ENCODE measurements around the gene CNTNAP2.

The CNTNAP2 gene

GRCh38 chr7:147833970-147834369 is 1717.4 kb downstream of the CNTNAP2 start:
- Histone ChIP-seq H3K27ac (ENCODE audit: insufficient read depth, low read depth, low read length, poor library complexity, severe bottlenecking) (no peak overlapping the region), H3K27me3 (ENCODE audit: control insufficient read depth, insufficient read depth, low read length, poor library complexity, severe bottlenecking) (no peaks in the 10 kb centered on the region), H3K36me3 (ENCODE audit: control insufficient read depth, insufficient read depth, low read length) (no peaks in the 10 kb centered on the region), H3K4me1 (ENCODE audit: control insufficient read depth, insufficient read depth, low read length) (no peaks in the 10 kb centered on the region), H3K4me3 (ENCODE audit: insufficient read depth, low read depth, low read length) (no peak overlapping the region), H3K9me3 (ENCODE audit: control insufficient read depth, low read length) (no peaks in the 10 kb centered on the region)
- WGBS, 2 experiments: 94 to 97% methylated on average over 1 of the region's 1 CpG

- Histone ChIP-seq H3K36me3 (ENCODE audit: control insufficient read depth, insufficient read depth, low read length) (no peaks in the 10 kb centered on the region), H3K4me1 (ENCODE audit: control insufficient read depth, insufficient read depth, low read length) (no peaks in the 10 kb centered on the region), H3K4me3 (ENCODE audit: insufficient read depth, low read depth, low read length) (no peak overlapping the region), H3K27me3 (ENCODE audit: control insufficient read depth, insufficient read depth, low read length, poor library complexity, severe bottlenecking) (no peaks in the 10 kb centered on the region), H3K27ac (ENCODE audit: insufficient read depth, low read depth, low read length, poor library complexity, severe bottlenecking) (no peak overlapping the region), H3K9me3 (ENCODE audit: control insufficient read depth, low read length) (no peaks in the 10 kb centered on the region)
Observed at GRCh38 chr7:147852833-147853232, 1736.2 kb downstream of the CNTNAP2 start.

GRCh38 chr7:147857152-147858140 is 1740.8 kb downstream of the CNTNAP2 start:
- 91% methylated on average over 7 of the region's 8 CpGs for WGBS, 2 experiments
- H3K4me3 ChIP-seq (ENCODE audit: insufficient read depth, low read depth, low read length): no peak overlapping the region
- no peaks in the 10 kb centered on the region for H3K36me3 ChIP-seq (ENCODE audit: control insufficient read depth, insufficient read depth, low read length)

GRCh38 chr7:147858421-147858820 is 1741.8 kb downstream of the CNTNAP2 start:
- no peak overlapping the region for H3K4me3 ChIP-seq (ENCODE audit: insufficient read depth, low read depth, low read length)
- H3K4me1 ChIP-seq (ENCODE audit: control insufficient read depth, insufficient read depth, low read length): no peaks in the 10 kb centered on the region
- no peak overlapping the region for H3K27ac ChIP-seq (ENCODE audit: insufficient read depth, low read depth, low read length, poor library complexity, severe bottlenecking)
- no peaks in the 10 kb centered on the region for H3K27me3 ChIP-seq (ENCODE audit: control insufficient read depth, insufficient read depth, low read length, poor library complexity, severe bottlenecking)
- WGBS, 2 experiments: 91 to 93% methylated on average over 3 of the region's 3 CpGs
- no peaks in the 10 kb centered on the region for H3K36me3 ChIP-seq (ENCODE audit: control insufficient read depth, insufficient read depth, low read length)
- no peaks in the 10 kb centered on the region for H3K9me3 ChIP-seq (ENCODE audit: control insufficient read depth, low read length)

More at GRCh38 chr7:147857152-147858140, 1740.8 kb downstream of the CNTNAP2 start:
- no peaks in the 10 kb centered on the region for H3K9me3 ChIP-seq (ENCODE audit: control insufficient read depth, low read length)
- H3K27ac ChIP-seq (ENCODE audit: insufficient read depth, low read depth, low read length, poor library complexity, severe bottlenecking): no peak overlapping the region
- no peaks in the 10 kb centered on the region for H3K27me3 ChIP-seq (ENCODE audit: control insufficient read depth, insufficient read depth, low read length, poor library complexity, severe bottlenecking)
- no peaks in the 10 kb centered on the region for H3K4me1 ChIP-seq (ENCODE audit: control insufficient read depth, insufficient read depth, low read length)

- no peak overlapping the region for H3K4me3 ChIP-seq (ENCODE audit: insufficient read depth, low read depth, low read length)
- no peaks in the 10 kb centered on the region for H3K27me3 ChIP-seq (ENCODE audit: control insufficient read depth, insufficient read depth, low read length, poor library complexity, severe bottlenecking)
- WGBS, 2 experiments: 97 to 100% methylated on average over 2 to 4 of the region's 4 CpGs
- no peaks in the 10 kb centered on the region for H3K9me3 ChIP-seq (ENCODE audit: control insufficient read depth, low read length)
- H3K27ac ChIP-seq (ENCODE audit: insufficient read depth, low read depth, low read length, poor library complexity, severe bottlenecking): no peak overlapping the region
- H3K36me3 ChIP-seq (ENCODE audit: control insufficient read depth, insufficient read depth, low read length): no peaks in the 10 kb centered on the region
- no peaks in the 10 kb centered on the region for H3K4me1 ChIP-seq (ENCODE audit: control insufficient read depth, insufficient read depth, low read length)
Observed at GRCh38 chr7:147859033-147859432, 1742.4 kb downstream of the CNTNAP2 start.

GRCh38 chr7:147859486-147859885 is 1742.9 kb downstream of the CNTNAP2 start:
- H3K4me1 ChIP-seq (ENCODE audit: control insufficient read depth, insufficient read depth, low read length): no peaks in the 10 kb centered on the region
- no peaks in the 10 kb centered on the region for H3K36me3 ChIP-seq (ENCODE audit: control insufficient read depth, insufficient read depth, low read length)
- H3K4me3 ChIP-seq (ENCODE audit: insufficient read depth, low read depth, low read length): no peak overlapping the region
- no peaks in the 10 kb centered on the region for H3K9me3 ChIP-seq (ENCODE audit: control insufficient read depth, low read length)
- no peak overlapping the region for H3K27ac ChIP-seq (ENCODE audit: insufficient read depth, low read depth, low read length, poor library complexity, severe bottlenecking)
- H3K27me3 ChIP-seq (ENCODE audit: control insufficient read depth, insufficient read depth, low read length, poor library complexity, severe bottlenecking): no peaks in the 10 kb centered on the region

- H3K4me3 ChIP-seq (ENCODE audit: insufficient read depth, low read depth, low read length): no peak overlapping the region
- H3K36me3 ChIP-seq (ENCODE audit: control insufficient read depth, insufficient read depth, low read length): no peaks in the 10 kb centered on the region
- H3K27ac ChIP-seq (ENCODE audit: insufficient read depth, low read depth, low read length, poor library complexity, severe bottlenecking): no peak overlapping the region
- H3K9me3 ChIP-seq (ENCODE audit: control insufficient read depth, low read length): no peaks in the 10 kb centered on the region
- no peaks in the 10 kb centered on the region for H3K27me3 ChIP-seq (ENCODE audit: control insufficient read depth, insufficient read depth, low read length, poor library complexity, severe bottlenecking)
- 88% methylated on average over 1 of the region's 1 CpG; no CpG with 5 or more reads in 1 of the 2 experiments for WGBS, 2 experiments
- H3K4me1 ChIP-seq (ENCODE audit: control insufficient read depth, insufficient read depth, low read length): no peaks in the 10 kb centered on the region
Observed at GRCh38 chr7:147861058-147861716, 1744.6 kb downstream of the CNTNAP2 start.

- Histone ChIP-seq H3K9me3 (ENCODE audit: control insufficient read depth, low read length) (no peaks in the 10 kb centered on the region), H3K27ac (ENCODE audit: insufficient read depth, low read depth, low read length, poor library complexity, severe bottlenecking) (no peak overlapping the region), H3K27me3 (ENCODE audit: control insufficient read depth, insufficient read depth, low read length, poor library complexity, severe bottlenecking) (no peaks in the 10 kb centered on the region), H3K4me3 (ENCODE audit: insufficient read depth, low read depth, low read length) (no peak overlapping the region), H3K4me1 (ENCODE audit: control insufficient read depth, insufficient read depth, low read length) (no peaks in the 10 kb centered on the region), H3K36me3 (ENCODE audit: control insufficient read depth, insufficient read depth, low read length) (no peaks in the 10 kb centered on the region)
- 82 to 98% methylated on average over 5 to 6 of the region's 6 CpGs for WGBS, 2 experiments
Observed at GRCh38 chr7:147861945-147862344, 1745.3 kb downstream of the CNTNAP2 start.

- no peak overlapping the region for H3K27ac ChIP-seq (ENCODE audit: insufficient read depth, low read depth, low read length, poor library complexity, severe bottlenecking)
- WGBS, 2 experiments: 94 to 95% methylated on average over 1 to 2 of the region's 2 CpGs
- H3K36me3 ChIP-seq (ENCODE audit: control insufficient read depth, insufficient read depth, low read length): no peaks in the 10 kb centered on the region
- H3K4me3 ChIP-seq (ENCODE audit: insufficient read depth, low read depth, low read length): no peak overlapping the region
- H3K27me3 ChIP-seq (ENCODE audit: control insufficient read depth, insufficient read depth, low read length, poor library complexity, severe bottlenecking): no peaks in the 10 kb centered on the region
- no peaks in the 10 kb centered on the region for H3K9me3 ChIP-seq (ENCODE audit: control insufficient read depth, low read length)
- H3K4me1 ChIP-seq (ENCODE audit: control insufficient read depth, insufficient read depth, low read length): no peaks in the 10 kb centered on the region
Observed at GRCh38 chr7:147869456-147869855, 1752.9 kb downstream of the CNTNAP2 start.

GRCh38 chr7:147878912-147879661 is 1762.5 kb downstream of the CNTNAP2 start:
- H3K9me3 ChIP-seq (ENCODE audit: control insufficient read depth, low read length): no peaks in the 10 kb centered on the region
- H3K27ac ChIP-seq (ENCODE audit: insufficient read depth, low read depth, low read length, poor library complexity, severe bottlenecking): no peak overlapping the region
- 91 to 93% methylated on average over 7 to 8 of the region's 9 CpGs for WGBS, 2 experiments
- H3K36me3 ChIP-seq (ENCODE audit: control insufficient read depth, insufficient read depth, low read length): no peaks in the 10 kb centered on the region
- no peaks in the 10 kb centered on the region for H3K27me3 ChIP-seq (ENCODE audit: control insufficient read depth, insufficient read depth, low read length, poor library complexity, severe bottlenecking)
- no peak overlapping the region for H3K4me3 ChIP-seq (ENCODE audit: insufficient read depth, low read depth, low read length)
- H3K4me1 ChIP-seq (ENCODE audit: control insufficient read depth, insufficient read depth, low read length): no peaks in the 10 kb centered on the region

All from ectodermal cell (in vitro differentiated cells).